ENCODE data around the gene PRF1.

The PRF1 gene

GRCh38 chr10:70603449-70603801 lies 884 bp upstream of the PRF1 start:
- in situ Hi-C loops (cut with HindIII; ENCODE audit: low pct_ligation_motif_present, low sequenced_read_pairs) = no loop called here
- no peak overlapping the region for H3K27ac ChIP-seq
- H3K36me3 ChIP-seq (replicated peaks) = no peaks in the 10 kb centered on the region
- no peak overlapping the region for H3K4me3 ChIP-seq (ENCODE audit: low read depth, low read length)
- TF ChIP-seq, protein P1, sequence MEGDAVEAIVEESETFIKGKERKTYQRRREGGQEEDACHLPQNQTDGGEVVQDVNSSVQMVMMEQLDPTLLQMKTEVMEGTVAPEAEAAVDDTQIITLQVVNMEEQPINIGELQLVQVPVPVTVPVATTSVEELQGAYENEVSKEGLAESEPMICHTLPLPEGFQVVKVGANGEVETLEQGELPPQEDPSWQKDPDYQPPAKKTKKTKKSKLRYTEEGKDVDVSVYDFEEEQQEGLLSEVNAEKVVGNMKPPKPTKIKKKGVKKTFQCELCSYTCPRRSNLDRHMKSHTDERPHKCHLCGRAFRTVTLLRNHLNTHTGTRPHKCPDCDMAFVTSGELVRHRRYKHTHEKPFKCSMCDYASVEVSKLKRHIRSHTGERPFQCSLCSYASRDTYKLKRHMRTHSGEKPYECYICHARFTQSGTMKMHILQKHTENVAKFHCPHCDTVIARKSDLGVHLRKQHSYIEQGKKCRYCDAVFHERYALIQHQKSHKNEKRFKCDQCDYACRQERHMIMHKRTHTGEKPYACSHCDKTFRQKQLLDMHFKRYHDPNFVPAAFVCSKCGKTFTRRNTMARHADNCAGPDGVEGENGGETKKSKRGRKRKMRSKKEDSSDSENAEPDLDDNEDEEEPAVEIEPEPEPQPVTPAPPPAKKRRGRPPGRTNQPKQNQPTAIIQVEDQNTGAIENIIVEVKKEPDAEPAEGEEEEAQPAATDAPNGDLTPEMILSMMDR (IDR thresholded peaks at IDR 0.05; ENCODE audit: low read depth, low read length, missing control alignments) = no peak
- H3K27me3 ChIP-seq (replicated peaks) = no peaks in the 10 kb centered on the region
- no peak for DNase-seq

DNA sequence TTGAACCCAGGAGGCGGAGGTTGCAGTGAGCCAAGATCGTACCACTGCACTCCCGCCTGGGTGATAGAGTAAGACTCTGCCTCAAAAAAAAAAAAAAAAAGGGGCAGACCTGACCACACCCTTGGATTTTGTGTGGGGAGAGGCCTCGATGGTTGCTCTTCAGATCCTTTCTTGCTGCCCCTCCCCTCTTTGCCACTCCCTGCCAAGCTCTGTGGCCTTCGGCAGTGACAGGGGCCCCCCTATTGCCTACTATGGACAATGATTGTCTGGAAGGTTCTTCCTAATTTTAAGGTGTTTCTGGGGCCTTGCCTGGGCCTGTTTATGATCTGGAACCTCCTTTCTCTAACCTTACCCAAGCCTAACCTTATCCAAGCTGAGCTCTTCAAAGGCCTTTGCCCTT lies 795 bp downstream of the PRF1 start:
- Histone ChIP-seq H3K36me3 (replicated peaks) (no peaks in the 10 kb centered on the region), H3K27ac (no peak overlapping the region), H3K27me3 (replicated peaks) (no peaks in the 10 kb centered on the region), H3K4me3 (ENCODE audit: low read depth, low read length) (no peak overlapping the region)
- in situ Hi-C loops (cut with HindIII; ENCODE audit: low pct_ligation_motif_present, low sequenced_read_pairs) = no loop called here
- DNase-seq = no peak
- TF ChIP-seq, protein P1 (IDR thresholded peaks at IDR 0.05; ENCODE audit: low read depth, low read length, missing control alignments) = no peak

- in situ Hi-C loops (cut with HindIII; ENCODE audit: low pct_ligation_motif_present, low sequenced_read_pairs) = no loop called here
- Histone ChIP-seq H3K27ac (no peak overlapping the region), H3K27me3 (replicated peaks) (no peaks in the 10 kb centered on the region), H3K4me3 (ENCODE audit: low read depth, low read length) (no peak overlapping the region), H3K36me3 (replicated peaks) (no peaks in the 10 kb centered on the region)
- TF ChIP-seq, protein P1 (IDR thresholded peaks at IDR 0.05; ENCODE audit: low read depth, low read length, missing control alignments) = no peak
- DNase-seq = no peak
Measured at GRCh38 chr10:70600512-70601395, 1.8 kb downstream of the PRF1 start.

DNA sequence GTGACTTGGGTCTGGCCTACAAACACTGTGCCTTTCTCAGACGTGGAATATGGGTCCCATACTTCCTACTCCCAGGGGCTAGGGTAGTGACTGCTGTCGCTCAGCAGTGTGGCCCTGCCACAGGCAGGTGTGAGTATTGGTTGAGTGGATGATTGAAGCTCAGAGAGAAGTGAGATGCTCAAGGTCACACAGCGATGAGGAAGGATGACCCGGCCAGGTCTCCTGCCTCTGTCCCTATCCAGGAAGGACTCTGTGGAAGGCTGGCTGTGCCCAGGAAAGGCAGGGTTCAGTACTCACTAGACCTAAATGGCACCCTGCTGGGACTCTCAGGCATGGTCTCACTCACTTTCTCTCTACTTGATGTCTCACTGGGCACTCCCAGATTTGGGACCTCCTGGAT lies 2.8 kb downstream of the PRF1 start:
- H3K27me3 ChIP-seq (replicated peaks) = no peaks in the 10 kb centered on the region
- TF ChIP-seq, protein P1 (IDR thresholded peaks at IDR 0.05; ENCODE audit: low read depth, low read length, missing control alignments) = no peak
- no peaks in the 10 kb centered on the region for H3K36me3 ChIP-seq (replicated peaks)
- no peak for DNase-seq
- no peak overlapping the region for H3K27ac ChIP-seq
- H3K4me3 ChIP-seq (ENCODE audit: low read depth, low read length) = no peak overlapping the region
- in situ Hi-C loops (cut with HindIII; ENCODE audit: low pct_ligation_motif_present, low sequenced_read_pairs) = no loop called here

- in situ Hi-C loops (cut with HindIII; ENCODE audit: low pct_ligation_motif_present, low sequenced_read_pairs) = no loop called here
- Histone ChIP-seq H3K27me3 (replicated peaks) (no peaks in the 10 kb centered on the region), H3K27ac (no peak overlapping the region), H3K36me3 (replicated peaks) (no peaks in the 10 kb centered on the region), H3K4me3 (ENCODE audit: low read depth, low read length) (no peak overlapping the region)
- TF ChIP-seq, protein P1 (IDR thresholded peaks at IDR 0.05; ENCODE audit: low read depth, low read length, missing control alignments) = no peak
- DNase-seq = no peak
Measured at GRCh38 chr10:70599319-70599718, 3.2 kb downstream of the PRF1 start.

All from brain microvascular endothelial cell (primary cell).